HG03439 (cell line): ENCODE data around the gene TMEM134.
A peak's percentile ranks its signal among the peaks of the same experiment; 100 is the strongest.
"Not testable (repeated sequence)": the region's sequence is repeated elsewhere in the genome, so short reads cannot be mapped to it uniquely, and the experiment has no call there.

Source experiments
- ATAC-seq: cut with Tn5 transposase; IDR thresholded peaks from one replicate; pipeline ENCODE4 v1.9.1; 2021; ENCODE audit warnings: mild to moderate bottlenecking, moderate library complexity; ENCODE audit not compliant: unreplicated experiment

The TMEM134 gene

GRCh38 chr11:67486481-67487195 lies 17.6 kb upstream of the TMEM134 start:
- ATAC-seq, result peak; percentile 26

GRCh38 chr11:67485873-67486361 lies 16.9 kb upstream of the TMEM134 start:
- ATAC-seq, result not testable (repeated sequence)

- no peak for ATAC-seq
Observed at GRCh38 chr11:67484847-67485311, 15.8 kb upstream of the TMEM134 start.

GRCh38 chr11:67483831-67484665 lies 15.0 kb upstream of the TMEM134 start:
- ATAC-seq, result no peak

GRCh38 chr11:67482827-67483798 lies 14.1 kb upstream of the TMEM134 start, which contains the start of gene AIP:
Gene AIP, plus strand, starts transcription at chr11:67483026. Its CDS starts 133 bp downstream, at chr11:67483159.
- peak; percentile 63 for ATAC-seq

GRCh38 chr11:67482275-67482826 lies 13.3 kb upstream of the TMEM134 start:
- no peak for ATAC-seq

GRCh38 chr11:67477344-67478050 lies 8.4 kb upstream of the TMEM134 start:
- ATAC-seq, result not testable (repeated sequence)

GRCh38 chr11:67476692-67477091 lies 7.6 kb upstream of the TMEM134 start:
- not testable (repeated sequence) for ATAC-seq

- no peak for ATAC-seq
Observed at GRCh38 chr11:67472882-67473281, 3.8 kb upstream of the TMEM134 start.

- ATAC-seq, result no peak
Observed at GRCh38 chr11:67470337-67471002, 1.4 kb upstream of the TMEM134 start.

GRCh38 chr11:67469508-67469811 lies 409 bp upstream of the TMEM134 start:
- ATAC-seq, result no peak

GRCh38 chr11:67468456-67468758 lies 644 bp downstream of the TMEM134 start:
- no peak for ATAC-seq

GRCh38 chr11:67468056-67468455 lies 995 bp downstream of the TMEM134 start:
- ATAC-seq, result no peak

- no peak for ATAC-seq
Observed at GRCh38 chr11:67466962-67467771, 1.9 kb downstream of the TMEM134 start.

GRCh38 chr11:67466367-67466766 lies 2.7 kb downstream of the TMEM134 start:
- ATAC-seq, result no peak

- ATAC-seq, result not testable (repeated sequence)
Observed at GRCh38 chr11:67465530-67465929, 3.5 kb downstream of the TMEM134 start.

GRCh38 chr11:67465189-67465510 lies 3.9 kb downstream of the TMEM134 start:
- no peak for ATAC-seq

GRCh38 chr11:67464411-67465188 lies 4.5 kb downstream of the TMEM134 start:
- peak; percentile 54 for ATAC-seq
